ENCODE data around the gene OTUB2.

DNA sequence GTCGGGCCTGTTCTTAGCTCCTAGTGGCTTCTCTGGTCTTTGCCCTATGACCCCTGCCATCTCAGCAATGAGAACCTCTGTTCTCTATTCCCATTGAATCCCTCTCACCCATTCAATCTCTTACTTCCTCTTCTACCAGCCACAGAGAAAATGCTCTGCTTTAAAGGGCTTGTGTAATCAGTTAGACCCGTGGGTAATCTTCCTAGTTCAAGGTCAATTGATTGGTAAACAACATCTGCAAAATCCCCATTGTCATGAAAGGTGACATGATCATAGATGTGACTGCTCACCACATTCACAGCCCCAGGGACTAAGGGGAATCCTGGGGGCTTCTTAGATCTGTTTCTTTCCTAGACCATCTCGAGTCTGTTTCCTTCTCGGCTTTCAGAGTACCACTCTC lies 36.2 kb upstream of the OTUB2 start:
- no peak for TF ChIP-seq POLR2A (IDR thresholded peaks at IDR 0.05; ENCODE audit: low read depth, low read length)
- no peak for TF ChIP-seq PAX5 (IDR thresholded peaks at IDR 0.05; ENCODE audit: insufficient read depth, low read length, severe bottlenecking)
- TF ChIP-seq POLR2AphosphoS5 (IDR thresholded peaks at IDR 0.05; ENCODE audit: low read depth, low read length), result no peak
